HG03442 (cell line): ENCODE data around the gene SEC24C.
"Not testable (repeated sequence)": the region's sequence is repeated elsewhere in the genome, so short reads cannot be mapped to it uniquely, and the experiment has no call there.

Experiments
- ATAC-seq: cut with Tn5 transposase; IDR thresholded peaks from one replicate; pipeline ENCODE4 v1.9.1; 2021; ENCODE audit warnings: mild to moderate bottlenecking, moderate library complexity; ENCODE audit not compliant: unreplicated experiment

The SEC24C gene

GRCh38 chr10:73789659-73790055 lies 45.5 kb downstream of the SEC24C start:
- ATAC-seq = no peak

GRCh38 chr10:73790886-73791625 lies 46.9 kb downstream of the SEC24C start:
- no peak for ATAC-seq

GRCh38 chr10:73791871-73792400 lies 47.8 kb downstream of the SEC24C start:
- no peak for ATAC-seq

GRCh38 chr10:73793456-73793855 lies 49.3 kb downstream of the SEC24C start:
- no peak for ATAC-seq

GRCh38 chr10:73795491-73795890 lies 51.3 kb downstream of the SEC24C start:
- ATAC-seq = not testable (repeated sequence)

- not testable (repeated sequence) for ATAC-seq
Measured at GRCh38 chr10:73796035-73796434, 51.9 kb downstream of the SEC24C start.

- ATAC-seq = no peak
Measured at GRCh38 chr10:73796766-73797165, 52.6 kb downstream of the SEC24C start.

- ATAC-seq = no peak
Measured at GRCh38 chr10:73797324-73798025, 53.3 kb downstream of the SEC24C start.

- no peak for ATAC-seq
Measured at GRCh38 chr10:73798087-73798486, 53.9 kb downstream of the SEC24C start.

GRCh38 chr10:73798927-73799560 lies 54.9 kb downstream of the SEC24C start:
- ATAC-seq = no peak

GRCh38 chr10:73799899-73800559 lies 55.9 kb downstream of the SEC24C start:
- no peak for ATAC-seq

- no peak for ATAC-seq
Measured at GRCh38 chr10:73800560-73801252, 56.5 kb downstream of the SEC24C start.

GRCh38 chr10:73801253-73801590 lies 57.0 kb downstream of the SEC24C start:
- no peak for ATAC-seq

- ATAC-seq = no peak
Measured at GRCh38 chr10:73802276-73802991, 58.3 kb downstream of the SEC24C start.

- no peak for ATAC-seq
Measured at GRCh38 chr10:73803680-73804286, 59.6 kb downstream of the SEC24C start.

GRCh38 chr10:73806176-73806950 lies 62.2 kb downstream of the SEC24C start:
- ATAC-seq = no peak

- no peak for ATAC-seq
Measured at GRCh38 chr10:73807471-73807870, 63.3 kb downstream of the SEC24C start.

GRCh38 chr10:73808021-73808815 lies 64.0 kb downstream of the SEC24C start:
- ATAC-seq = no peak
